Measurements from ENCODE around the gene RAB14. TPM values are rescaled to one million over a fixed set of nuclear protein-coding genes. Genes with fewer than 3 reads are reported as not detected.

RAB14 gene
- total RNA-seq, 1 donor from 2014 or later = 54.9 TPM

- no peak for DNase-seq (ENCODE audit: low spot score in 2 of 2, unreplicated experiment in 2 of 2)
- H3K4me1 Mint-ChIP-seq = no peaks in the 10 kb centered on the region
- H3K27ac Mint-ChIP-seq = no peak overlapping the region
- H3K9me3 Mint-ChIP-seq = no peaks in the 10 kb centered on the region
- H3K4me3 Mint-ChIP-seq = no peak overlapping the region
- H3K36me3 Mint-ChIP-seq = peaks cover 55% of the 10 kb centered on the region
- no peak for TF ChIP-seq CTCF (IDR thresholded peaks at IDR 0.05; ENCODE audit: unreplicated experiment)
- no peaks in the 10 kb centered on the region for H3K27me3 Mint-ChIP-seq (ENCODE audit: low read depth)
Measured at GRCh38 chr9:121150188-121150587, 51.5 kb downstream of the RAB14 start.

- no peak overlapping the region for H3K27ac Mint-ChIP-seq
- TF ChIP-seq CTCF (IDR thresholded peaks at IDR 0.05; ENCODE audit: unreplicated experiment) = no peak
- peaks cover 60% of the 10 kb centered on the region for H3K36me3 Mint-ChIP-seq
- no peak overlapping the region for H3K4me3 Mint-ChIP-seq
- DNase-seq (ENCODE audit: low spot score in 2 of 2, unreplicated experiment in 2 of 2) = no peak
- H3K9me3 Mint-ChIP-seq = no peaks in the 10 kb centered on the region
- peaks cover 11% of the 10 kb centered on the region for H3K4me1 Mint-ChIP-seq
- no peaks in the 10 kb centered on the region for H3K27me3 Mint-ChIP-seq (ENCODE audit: low read depth)
Measured at GRCh38 chr9:121144482-121144881, 57.2 kb downstream of the RAB14 start.

- Mint-ChIP-seq H3K4me3 (no peak overlapping the region), H3K36me3 (peaks cover 57% of the 10 kb centered on the region), H3K27ac (no peak overlapping the region), H3K4me1 (peaks cover 16% of the 10 kb centered on the region), H3K9me3 (no peaks in the 10 kb centered on the region), H3K27me3 (ENCODE audit: low read depth) (no peaks in the 10 kb centered on the region)
- DNase-seq (ENCODE audit: low spot score in 2 of 2, unreplicated experiment in 2 of 2) = no peak
- no peak for TF ChIP-seq CTCF (IDR thresholded peaks at IDR 0.05; ENCODE audit: unreplicated experiment)
Measured at GRCh38 chr9:121143771-121144170, 57.9 kb downstream of the RAB14 start.

GRCh38 chr9:121141706-121142105 is 60.0 kb downstream of the RAB14 start:
- no peaks in the 10 kb centered on the region for H3K27me3 Mint-ChIP-seq (ENCODE audit: low read depth)
- no peaks in the 10 kb centered on the region for H3K9me3 Mint-ChIP-seq
- DNase-seq (ENCODE audit: low spot score in 2 of 2, unreplicated experiment in 2 of 2) = no peak
- no peak overlapping the region for H3K4me3 Mint-ChIP-seq
- TF ChIP-seq CTCF (IDR thresholded peaks at IDR 0.05; ENCODE audit: unreplicated experiment) = no peak
- peaks cover 21% of the 10 kb centered on the region for H3K4me1 Mint-ChIP-seq
- no peak overlapping the region for H3K27ac Mint-ChIP-seq
- peaks cover 41% of the 10 kb centered on the region for H3K36me3 Mint-ChIP-seq

GRCh38 chr9:121141306-121141705 is 60.4 kb downstream of the RAB14 start:
- TF ChIP-seq CTCF (IDR thresholded peaks at IDR 0.05; ENCODE audit: unreplicated experiment) = no peak
- H3K9me3 Mint-ChIP-seq = no peaks in the 10 kb centered on the region
- H3K27me3 Mint-ChIP-seq (ENCODE audit: low read depth) = no peaks in the 10 kb centered on the region
- no peak overlapping the region for H3K27ac Mint-ChIP-seq
- H3K36me3 Mint-ChIP-seq = peaks cover 37% of the 10 kb centered on the region
- peaks cover 21% of the 10 kb centered on the region for H3K4me1 Mint-ChIP-seq
- no peak overlapping the region for H3K4me3 Mint-ChIP-seq
- DNase-seq (ENCODE audit: low spot score in 2 of 2, unreplicated experiment in 2 of 2) = no peak

- Mint-ChIP-seq H3K4me3 (no peak overlapping the region), H3K36me3 (peaks cover 34% of the 10 kb centered on the region), H3K4me1 (peaks cover 21% of the 10 kb centered on the region), H3K27me3 (ENCODE audit: low read depth) (no peaks in the 10 kb centered on the region), H3K9me3 (no peaks in the 10 kb centered on the region), H3K27ac (no peak overlapping the region)
- no peak for DNase-seq (ENCODE audit: low spot score in 2 of 2, unreplicated experiment in 2 of 2)
- TF ChIP-seq CTCF (IDR thresholded peaks at IDR 0.05; ENCODE audit: unreplicated experiment) = no peak
Measured at GRCh38 chr9:121140162-121140561, 61.5 kb downstream of the RAB14 start.
